CD4-positive, alpha-beta T cell (primary cell): ENCODE results near the gene FGGY. TPM values are rescaled to one million over a fixed set of nuclear protein-coding genes. Genes with fewer than 3 reads are reported as not detected.

Source experiments
- ATAC-seq: fragments of 200-7000 bp; cut with Tn5 transposase; one replicate; pipeline ENCODE4 v1.10.0; 2022; ENCODE audit warnings: mild to moderate bottlenecking; ENCODE audit not compliant: poor library complexity
- CTCF ChIA-PET: fragments of 350-600 bp; sonication (Branson Sonifier 250); formaldehyde crosslinking; loops from one replicate; lab custom pipeline; 2021; ENCODE audit warnings: antibody characterized with exemption, inconsistent platforms; lab: Charles Lee
- POLR2A ChIA-PET: fragments of 350-600 bp; sonication (Branson Sonifier 250); formaldehyde crosslinking; loops from one replicate; lab custom pipeline; 2021; ENCODE audit warnings: antibody characterized with exemption, inconsistent platforms; lab: Charles Lee
- DNase-seq, 14 experiments: peaks; one replicate each; pipeline ENCODE4 v3.0.0-alpha.2; 2013 to 2020; ENCODE audit warnings: mixed read lengths in 2 of 14
- H3K27ac ChIP-seq, 2 donors: one replicate each; pipeline versions ENCODE4 v1.5.1 to v1.7.0; 2013; ENCODE audit warnings: low read length in 2 of 2, low read depth in 1 of 2, mild to moderate bottlenecking in 1 of 2
- H3K27me3 ChIP-seq, 2 experiments: 1 replicate in 1 of 2; 2 replicates in 1 of 2; pipeline versions ENCODE4 v1.6.1 to v1.7.0; 2013; ENCODE audit warnings: low read length in 2 of 2, control low read depth in 1 of 2, mild to moderate bottlenecking in 1 of 2, moderate library complexity in 1 of 2; ENCODE audit not compliant: insufficient read depth in 2 of 2, control insufficient read depth in 1 of 2
- H3K36me3 ChIP-seq: one replicate; pipeline ENCODE4 v1.6.1; 2013; ENCODE audit warnings: low read length, control low read depth; ENCODE audit not compliant: insufficient read depth
- H3K4me1 ChIP-seq: one replicate; pipeline ENCODE4 v1.6.1; 2013; ENCODE audit warnings: low read length, control low read depth; ENCODE audit not compliant: insufficient read depth
- H3K4me3 ChIP-seq: one replicate; pipeline ENCODE4 v1.5.1; 2013; ENCODE audit warnings: mild to moderate bottlenecking, low read length, moderate library complexity
- H3K9me3 ChIP-seq, 2 experiments: 1 replicate in 1 of 2; 2 replicates in 1 of 2; pipeline versions ENCODE4 v1.6.1 to v1.7.0; 2013; ENCODE audit warnings: low read length in 2 of 2, mild to moderate bottlenecking in 2 of 2, control low read depth in 1 of 2, moderate library complexity in 1 of 2; ENCODE audit not compliant: control insufficient read depth in 1 of 2, insufficient read depth in 1 of 2
- H3K27ac Mint-ChIP-seq: one replicate; pipeline ENCODE4 v1.8.0; 2020; ENCODE audit warnings: mixed read lengths
- H3K27me3 Mint-ChIP-seq: one replicate; pipeline ENCODE4 v1.8.0; 2021; ENCODE audit warnings: mixed read lengths
- H3K36me3 Mint-ChIP-seq: one replicate; pipeline ENCODE4 v1.8.0; 2021; ENCODE audit warnings: low read depth, mixed read lengths
- H3K4me1 Mint-ChIP-seq: one replicate; pipeline ENCODE4 v1.8.0; 2021; ENCODE audit warnings: low read depth, mixed read lengths
- H3K4me3 Mint-ChIP-seq: one replicate; pipeline ENCODE4 v1.8.0; 2020; ENCODE audit warnings: mild to moderate bottlenecking, mixed read lengths
- H3K9me3 Mint-ChIP-seq: one replicate; pipeline ENCODE4 v1.8.0; 2020; ENCODE audit warnings: mixed read lengths
- intact Hi-C, 2 experiments: fragments of 100-400 bp; cut with DNase I in 1 of 2; cut with micrococcal nuclease in 1 of 2; formaldehyde crosslinking; loops; one replicate each; pipeline versions ENCODE4 v1.15.1 to v1.9.0; 2023 to 2025; cut with DNase I, micrococcal nuclease
- total RNA-seq, 174 experiments: library from RNA in 2 of 174; stranded (reverse) in 2 of 174; gene quantifications; one replicate each; pipeline ENCODE4 v1.2.3 and lab custom pipeline; 2021 to 2026
- TF ChIP-seq, protein P1 (sequence below): fragments of 200-600 bp; IDR thresholded peaks from one replicate; pipeline ENCODE4 v1.8.0; 2022; ENCODE audit warnings: antibody characterized with exemption, mild to moderate bottlenecking

Gene FGGY
- total RNA-seq, 2 experiments from 2014 or later = 9.5 to 10.0 TPM

DNA sequence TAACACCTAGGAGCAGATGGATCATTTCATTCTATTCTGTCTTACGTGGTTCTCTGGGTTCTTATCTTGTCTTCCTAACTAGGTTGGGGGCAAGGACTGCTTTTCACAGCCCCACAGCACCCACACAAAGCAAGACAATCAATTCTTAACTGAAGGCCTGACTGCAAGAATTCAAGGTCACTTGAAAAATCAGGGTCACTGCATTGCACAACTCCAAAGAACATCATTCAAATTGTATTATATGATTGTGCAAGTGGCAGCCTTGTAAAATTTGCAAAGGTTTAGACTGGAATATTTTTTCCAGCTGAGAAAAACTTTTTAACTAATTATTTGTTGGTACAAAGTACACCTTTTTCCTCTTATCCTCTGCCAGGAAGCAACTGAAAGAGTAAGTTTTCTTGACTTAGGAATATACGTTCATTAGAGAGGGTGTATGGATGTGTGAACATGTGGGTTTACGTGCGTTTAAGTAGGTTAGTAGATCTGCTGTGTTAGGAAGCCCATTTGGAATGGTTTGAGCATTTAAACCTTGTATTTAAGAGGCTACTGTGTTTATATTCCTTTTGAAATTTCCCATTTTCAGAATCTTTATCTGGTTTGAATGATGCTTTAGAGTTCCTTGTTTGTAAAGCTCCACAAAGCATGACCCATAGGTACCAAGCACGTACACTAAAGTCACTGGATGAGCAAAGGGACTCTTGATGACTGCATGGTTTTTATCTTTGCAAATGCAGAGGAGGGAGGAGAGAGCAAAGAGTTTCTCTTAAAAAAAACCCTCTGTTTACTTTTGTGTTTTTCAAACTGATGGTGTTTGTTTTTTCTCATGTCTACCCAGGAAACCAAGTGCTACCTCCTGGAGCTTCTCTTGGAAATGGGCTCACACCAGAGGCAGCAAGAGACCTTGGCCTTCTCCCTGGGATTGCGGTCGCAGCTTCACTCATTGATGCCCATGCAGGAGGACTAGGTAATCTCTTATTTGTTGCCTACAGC is 214.9 kb downstream of the FGGY start:
- Histone ChIP-seq H3K4me3 (no peak overlapping the region), H3K36me3 (no peaks in the 10 kb centered on the region), H3K27ac (no peak overlapping the region), H3K27me3 (no peaks in the 10 kb centered on the region), H3K9me3 (no peaks in the 10 kb centered on the region), H3K4me1 (no peaks in the 10 kb centered on the region)
- Mint-ChIP-seq H3K9me3 (no peaks in the 10 kb centered on the region), H3K36me3 (no peaks in the 10 kb centered on the region), H3K27me3 (no peaks in the 10 kb centered on the region), H3K27ac (no peak overlapping the region), H3K4me3 (no peak overlapping the region), H3K4me1 (no peaks in the 10 kb centered on the region)
- TF ChIP-seq, protein P1, sequence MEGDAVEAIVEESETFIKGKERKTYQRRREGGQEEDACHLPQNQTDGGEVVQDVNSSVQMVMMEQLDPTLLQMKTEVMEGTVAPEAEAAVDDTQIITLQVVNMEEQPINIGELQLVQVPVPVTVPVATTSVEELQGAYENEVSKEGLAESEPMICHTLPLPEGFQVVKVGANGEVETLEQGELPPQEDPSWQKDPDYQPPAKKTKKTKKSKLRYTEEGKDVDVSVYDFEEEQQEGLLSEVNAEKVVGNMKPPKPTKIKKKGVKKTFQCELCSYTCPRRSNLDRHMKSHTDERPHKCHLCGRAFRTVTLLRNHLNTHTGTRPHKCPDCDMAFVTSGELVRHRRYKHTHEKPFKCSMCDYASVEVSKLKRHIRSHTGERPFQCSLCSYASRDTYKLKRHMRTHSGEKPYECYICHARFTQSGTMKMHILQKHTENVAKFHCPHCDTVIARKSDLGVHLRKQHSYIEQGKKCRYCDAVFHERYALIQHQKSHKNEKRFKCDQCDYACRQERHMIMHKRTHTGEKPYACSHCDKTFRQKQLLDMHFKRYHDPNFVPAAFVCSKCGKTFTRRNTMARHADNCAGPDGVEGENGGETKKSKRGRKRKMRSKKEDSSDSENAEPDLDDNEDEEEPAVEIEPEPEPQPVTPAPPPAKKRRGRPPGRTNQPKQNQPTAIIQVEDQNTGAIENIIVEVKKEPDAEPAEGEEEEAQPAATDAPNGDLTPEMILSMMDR = no peak
- no peak for DNase-seq
- POLR2A ChIA-PET = no interaction called here
- ATAC-seq = no peak
- intact Hi-C loops = no loop called here
- CTCF ChIA-PET = no interaction called here

DNA sequence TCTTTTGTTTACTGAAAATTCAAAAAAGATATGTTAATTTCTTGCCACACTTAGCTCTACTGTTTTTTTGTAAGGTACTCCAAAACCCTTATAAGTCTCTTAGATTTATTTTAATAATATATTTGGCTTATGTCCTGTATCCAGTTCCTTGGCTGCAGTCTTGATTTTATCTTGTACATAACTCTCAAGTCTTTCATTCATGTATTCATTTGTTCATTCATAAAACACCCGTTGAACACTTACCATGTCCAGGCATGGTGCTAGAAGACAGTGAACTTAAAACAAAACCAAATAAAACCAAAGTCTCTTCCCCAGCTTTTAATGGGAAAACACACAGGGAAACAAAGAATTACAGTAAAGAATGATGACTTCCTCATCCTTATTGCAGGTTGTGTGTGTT is 215.8 kb downstream of the FGGY start:
- Mint-ChIP-seq H3K9me3 (no peaks in the 10 kb centered on the region), H3K36me3 (no peaks in the 10 kb centered on the region), H3K27ac (no peak overlapping the region), H3K27me3 (no peaks in the 10 kb centered on the region), H3K4me1 (no peaks in the 10 kb centered on the region), H3K4me3 (no peak overlapping the region)
- Histone ChIP-seq H3K4me1 (no peaks in the 10 kb centered on the region), H3K9me3 (no peaks in the 10 kb centered on the region), H3K27ac (no peak overlapping the region), H3K36me3 (no peaks in the 10 kb centered on the region), H3K4me3 (no peak overlapping the region), H3K27me3 (no peaks in the 10 kb centered on the region)
- ChIA-PET POLR2A (no interaction called here), CTCF (no interaction called here)
- DNase-seq (no peak), ATAC-seq (no peak)
- intact Hi-C loops = no loop called here
- TF ChIP-seq, protein P1 = no peak

DNA sequence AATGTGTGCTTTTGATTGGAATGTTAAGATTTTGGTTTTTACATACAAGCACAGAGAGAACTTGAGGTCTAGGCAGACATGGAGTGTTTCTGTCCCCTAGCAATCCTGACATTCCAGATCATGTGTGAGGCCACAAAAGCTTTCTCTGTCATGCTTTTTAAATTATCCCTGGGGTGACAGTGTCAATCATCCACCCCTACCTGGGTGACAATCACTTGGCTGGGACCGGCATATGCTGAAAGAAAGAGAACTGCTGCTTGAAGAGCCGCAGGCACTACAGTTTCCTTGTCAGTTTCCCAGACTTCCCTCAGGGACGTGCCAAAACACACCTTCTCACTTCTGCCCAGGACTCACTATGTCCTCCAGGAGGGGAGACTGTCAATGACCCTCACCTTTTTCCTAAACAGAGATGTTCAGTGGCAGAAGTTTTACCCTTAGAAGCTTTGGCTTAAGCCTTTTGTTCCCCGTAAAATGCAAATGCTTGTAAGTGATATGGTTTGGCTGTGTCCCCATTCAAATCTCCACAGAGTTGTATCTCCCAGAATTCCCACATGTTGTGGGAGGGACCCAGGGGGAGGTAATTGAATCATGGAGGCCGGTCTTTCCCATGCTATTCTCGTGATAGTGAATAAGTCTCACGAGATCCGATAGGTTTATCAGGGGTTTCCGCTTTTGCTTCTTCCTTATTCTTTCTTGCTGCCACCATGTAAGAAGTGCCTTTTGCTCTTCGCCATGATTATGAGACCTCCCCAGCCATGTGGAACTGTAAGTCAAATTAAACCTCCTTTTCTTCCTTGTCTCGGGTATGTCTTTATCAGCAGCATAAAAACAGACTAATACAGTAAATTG is 217.4 kb downstream of the FGGY start:
- Histone ChIP-seq H3K36me3 (no peaks in the 10 kb centered on the region), H3K4me3 (no peak overlapping the region), H3K27ac (no peak overlapping the region), H3K27me3 (no peaks in the 10 kb centered on the region), H3K9me3 (no peaks in the 10 kb centered on the region), H3K4me1 (no peaks in the 10 kb centered on the region)
- TF ChIP-seq, protein P1 = no peak
- H3K27ac Mint-ChIP-seq = no peak overlapping the region
- H3K27me3 Mint-ChIP-seq = no peaks in the 10 kb centered on the region
- DNase-seq (no peak), ATAC-seq (no peak)
- no peaks in the 10 kb centered on the region for H3K36me3 Mint-ChIP-seq
- H3K9me3 Mint-ChIP-seq = no peaks in the 10 kb centered on the region
- H3K4me3 Mint-ChIP-seq = no peak overlapping the region
- POLR2A ChIA-PET = no interaction called here
- intact Hi-C loops = no loop called here
- no peaks in the 10 kb centered on the region for H3K4me1 Mint-ChIP-seq
- CTCF ChIA-PET = no interaction called here
